GM12878 (cell line): Measurements from ENCODE around the gene FAM167B. TPM values are rescaled to one million over a fixed set of nuclear protein-coding genes. Genes with fewer than 3 reads are reported as not detected.

ENCODE experiments used
- ATF3 ChIP-seq: IDR thresholded peaks from 2 replicates; pipeline ENCODE4 v1.6.1; 2011; ENCODE audit warnings: low read depth, mild to moderate bottlenecking, low read length, moderate library complexity, borderline replicate concordance; ENCODE audit errors: extremely low read depth
- ATF7 ChIP-seq: fragments of 450-650 bp; IDR thresholded peaks from 2 replicates; pipeline ENCODE4 v1.6.1; 2016; ENCODE audit warnings: low read depth, mild to moderate bottlenecking
- BMI1 ChIP-seq: fragments of 450-650 bp; IDR thresholded peaks from 2 replicates; pipeline ENCODE4 v1.6.1; 2016; ENCODE audit warnings: mild to moderate bottlenecking, moderate library complexity, borderline replicate concordance
- CBX3 ChIP-seq: fragments of 200-600 bp; sonication (generic); IDR thresholded peaks from 2 replicates; pipeline ENCODE4 v1.6.1; 2016; ENCODE audit warnings: low read depth, borderline replicate concordance
- CHD2 ChIP-seq: IDR thresholded peaks from 2 replicates; pipeline ENCODE4 v1.6.1; 2011; ENCODE audit warnings: low read depth, low read length, improper control_type of control experiment, borderline replicate concordance
- E2F8 ChIP-seq: fragments of 450-650 bp; IDR thresholded peaks from 2 replicates; pipeline ENCODE4 v1.6.1; 2018; ENCODE audit warnings: mild to moderate bottlenecking, low read depth, moderate library complexity; ENCODE audit not compliant: partially characterized antibody
- EGR1 ChIP-seq, 2 experiments: IDR thresholded peaks; 1 replicate in 1 of 2; 2 replicates in 1 of 2; pipeline ENCODE4 v1.6.1; 2011 to 2012; ENCODE audit warnings: low read depth in 2 of 2, low read length in 2 of 2, borderline replicate concordance in 1 of 2, mild to moderate bottlenecking in 1 of 2, moderate library complexity in 1 of 2
- HDGF ChIP-seq: fragments of 450-650 bp; IDR thresholded peaks from 2 replicates; pipeline ENCODE4 v1.6.1; 2016; ENCODE audit warnings: antibody characterized with exemption
- MYB ChIP-seq: fragments of 150-350 bp; IDR thresholded peaks from 2 replicates; pipeline ENCODE4 v1.6.1; 2014; ENCODE audit warnings: mild to moderate bottlenecking, low read depth, low read length, borderline replicate concordance
- NRF1 ChIP-seq: conservative IDR thresholded peaks from 2 replicates; pipeline ENCODE4 v1.6.1; 2011; ENCODE audit warnings: mild to moderate bottlenecking, low read depth, low read length, improper control_type of control experiment
- RBBP5 ChIP-seq: fragments of 200-600 bp; sonication (generic); conservative IDR thresholded peaks from 2 replicates; pipeline ENCODE4 v1.6.1; 2016
- REST ChIP-seq: IDR thresholded peaks from 2 replicates; pipeline ENCODE4 v1.6.1; 2012; ENCODE audit warnings: mild to moderate bottlenecking, low read depth, low read length
- SMAD1 ChIP-seq: fragments of 450-650 bp; IDR thresholded peaks from 2 replicates; pipeline ENCODE4 v1.6.1; 2018; ENCODE audit warnings: mild to moderate bottlenecking, low read depth; ENCODE audit not compliant: partially characterized antibody
- STAT1 ChIP-seq: fragments of 450-650 bp; conservative IDR thresholded peaks from 2 replicates; pipeline ENCODE4 v1.6.1; 2014; ENCODE audit warnings: antibody characterized with exemption, mild to moderate bottlenecking
- ZBTB40 ChIP-seq: fragments of 450-650 bp; IDR thresholded peaks from 2 replicates; pipeline ENCODE4 v1.6.1; 2016; ENCODE audit warnings: mild to moderate bottlenecking, moderate library complexity, borderline replicate concordance
- polyA plus RNA-seq, 11 experiments: library from polyadenylated mRNA; depleted of rRNA in 4 of 11; unstranded in 6 of 11; stranded (reverse) in 5 of 11; fragments of >200 nt; fragmentation: Nextera tagmentation in 4 of 11; fragmentation: Illumina TruSeq in 1 of 11; extraction: Ambion mirVana in 4 of 11; extraction: Trizol in 1 of 11; gene quantifications; 1 replicate in 1 of 11; 2 replicates in 10 of 11; pipeline versions ENCODE4 v1.2.1 to v1.2.3, GENCODE V29; 2011 to 2016; ENCODE audit warnings: inconsistent platforms in 2 of 11, missing spikeins in 2 of 11, low read depth in 1 of 11
- total RNA-seq, 4 experiments: library from RNA; depleted of rRNA in 3 of 4; stranded (reverse); fragments of >200 nt in 3 of 4; fragmentation: Illumina TruSeq in 1 of 4; extraction: Trizol in 1 of 4; gene quantifications; 2 replicates each; pipeline versions ENCODE4 v1.2.1 to v1.2.3, GENCODE V29; 2013 to 2021

Gene FAM167B
- total and polyA plus RNA-seq, 10 of the 15 experiments (the other 5 are each of a cell fraction or from before 2014, with no cell fraction given) = 0.07 to 1.2 (median 0.36) TPM; not detected in 2

- TF ChIP-seq ZBTB40 = no peak; the same call in 1 of the 2 replicates
- TF ChIP-seq REST = no peak
- no peak for TF ChIP-seq SMAD1
- TF ChIP-seq CHD2 = 0 out of 2 replicates have a peak, but pooled peaks have one; percentile 45
- TF ChIP-seq MYB = no peak
- peak; percentile 65 for TF ChIP-seq E2F8
- peak; percentile 69 for TF ChIP-seq ATF7
- TF ChIP-seq HDGF = peak; percentile 31
- TF ChIP-seq NRF1 = peak; percentile 93
- no peak for TF ChIP-seq RBBP5
- peak; percentile 80; the same call in 1 of the 2 replicates for TF ChIP-seq ATF3
- peak; percentile 6 to 94 for TF ChIP-seq EGR1 (IDR thresholded peaks at IDR 0.05; ENCODE audit: borderline replicate concordance in 1 of 2, low read depth in 2 of 2, low read length in 2 of 2)
- TF ChIP-seq BMI1 = peak; percentile 95
- TF ChIP-seq CBX3 = no peak
- TF ChIP-seq STAT1 = no peak
Observed at GRCh38 chr1:32205401-32206370, 41.3 kb upstream of the FAM167B start, which contains the start of gene IQCC (continued).
